Astrocyte (in vitro differentiated cells and primary cell): Measurements from ENCODE around the gene MEIKIN. TPM values are rescaled to one million over a fixed set of nuclear protein-coding genes. Genes with fewer than 3 reads are reported as not detected.

Experiments
- DNase-seq: peaks from one replicate; pipeline ENCODE4 v3.0.0-alpha.2; 2010; ENCODE audit warnings: low read depth
- FAIRE-seq: peaks from 2 replicates; lab custom pipeline; 2011; peaks lifted over from hg19 to GRCh38; lab: Jason Lieb, UNC
- H2AFZ ChIP-seq: 2 replicates; pipeline ENCODE4 v1.6.0; 2012; ENCODE audit warnings: low read depth, low read length, inconsistent platforms
- H3K27ac ChIP-seq: 2 replicates; pipeline ENCODE4 v1.5.1; 2011; ENCODE audit warnings: low read depth, low read length, inconsistent platforms
- H3K27me3 ChIP-seq: 2 replicates; pipeline ENCODE4 v1.6.0; 2011; ENCODE audit warnings: low read length, inconsistent platforms; ENCODE audit not compliant: insufficient read depth
- H3K36me3 ChIP-seq: 2 replicates; pipeline ENCODE4 v1.5.1; 2011; ENCODE audit warnings: low read length, inconsistent platforms; ENCODE audit not compliant: insufficient read depth
- H3K4me1 ChIP-seq: 2 replicates; pipeline ENCODE4 v1.5.1; 2011; ENCODE audit warnings: low read length, inconsistent platforms; ENCODE audit not compliant: insufficient read depth
- H3K4me2 ChIP-seq: 2 replicates; pipeline ENCODE4 v1.6.0; 2012; ENCODE audit warnings: low read length, inconsistent platforms
- H3K4me3 ChIP-seq: 2 replicates; pipeline ENCODE4 v1.5.1; 2011; ENCODE audit warnings: low read depth, mild to moderate bottlenecking, low read length, inconsistent platforms; ENCODE audit not compliant: insufficient read depth
- H3K79me2 ChIP-seq: 2 replicates; pipeline ENCODE4 v1.6.0; 2012; ENCODE audit warnings: mild to moderate bottlenecking, low read length, inconsistent platforms; ENCODE audit not compliant: insufficient read depth
- H3K9ac ChIP-seq: 2 replicates; pipeline ENCODE4 v1.6.0; 2012; ENCODE audit warnings: mild to moderate bottlenecking, low read length, inconsistent platforms
- H3K9me3 ChIP-seq: 2 replicates; pipeline ENCODE4 v1.5.1; 2012; ENCODE audit warnings: low read depth, mild to moderate bottlenecking, low read length, inconsistent platforms; ENCODE audit not compliant: insufficient read depth
- H4K20me1 ChIP-seq: 2 replicates; pipeline ENCODE4 v1.6.0; 2012; ENCODE audit warnings: low read length, inconsistent platforms; ENCODE audit not compliant: insufficient read depth
- H3K27ac Mint-ChIP-seq: one replicate; pipeline ENCODE4 v1.8.0; 2021; ENCODE audit warnings: mild to moderate bottlenecking, mixed read lengths; ENCODE audit not compliant: unreplicated experiment
- H3K27me3 Mint-ChIP-seq: one replicate; pipeline ENCODE4 v1.8.0; 2021; ENCODE audit warnings: low read depth, mixed read lengths; ENCODE audit not compliant: unreplicated experiment
- H3K36me3 Mint-ChIP-seq: one replicate; pipeline ENCODE4 v1.8.0; 2021; ENCODE audit warnings: low read depth, mixed read lengths; ENCODE audit not compliant: unreplicated experiment
- H3K4me1 Mint-ChIP-seq: one replicate; pipeline ENCODE4 v1.8.0; 2021; ENCODE audit warnings: low read depth, mixed read lengths; ENCODE audit not compliant: unreplicated experiment
- H3K4me3 Mint-ChIP-seq: one replicate; pipeline ENCODE4 v1.8.0; 2021; ENCODE audit warnings: mild to moderate bottlenecking, moderate library complexity, mixed read lengths; ENCODE audit not compliant: unreplicated experiment
- H3K9me3 Mint-ChIP-seq: one replicate; pipeline ENCODE4 v1.8.0; 2021; ENCODE audit warnings: mild to moderate bottlenecking, mixed read lengths; ENCODE audit not compliant: unreplicated experiment
- CTCF ChIP-seq: IDR thresholded peaks from 2 replicates; pipeline ENCODE4 v1.5.1; 2011; ENCODE audit warnings: low read depth, mild to moderate bottlenecking, inconsistent platforms, low read length, moderate library complexity; ENCODE audit not compliant: insufficient read depth
- EZH2 ChIP-seq: IDR thresholded peaks from 2 replicates; pipeline ENCODE4 v1.6.1; 2012; ENCODE audit warnings: mild to moderate bottlenecking, low read length, inconsistent platforms; ENCODE audit not compliant: insufficient read depth
- total RNA-seq: library from RNA; stranded (reverse); gene quantifications from 2 replicates; pipeline ENCODE4 v1.2.1, GENCODE V29; 2021

The MEIKIN gene
- total RNA-seq, 1 donor from 2014 or later: not detected

- TF ChIP-seq CTCF (no peak), EZH2 (no peak)
- peaks cover 75% of the 10 kb centered on the region for H4K20me1 ChIP-seq
Measured at GRCh38 chr5:131774652-131775367, 170.7 kb downstream of the MEIKIN start.

DNA sequence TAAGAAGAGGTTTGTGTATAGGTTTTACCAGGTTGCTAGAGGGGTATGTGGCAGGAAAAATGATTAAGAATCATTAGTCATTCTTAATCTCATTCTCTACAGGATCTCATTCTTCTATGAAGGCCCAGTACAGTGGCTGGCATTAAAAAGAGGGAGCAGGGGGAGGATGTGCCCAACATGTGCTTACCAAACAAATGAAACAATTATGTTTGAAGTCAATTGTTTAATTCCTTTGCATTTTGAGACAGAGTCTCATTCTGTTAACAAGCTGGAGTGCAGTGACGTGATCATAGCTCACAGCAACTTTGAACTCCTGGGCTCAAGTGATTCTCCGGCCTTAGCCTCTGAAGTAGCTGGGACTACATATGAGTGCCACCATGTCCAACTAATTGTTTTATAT, 171.7 kb downstream of the MEIKIN start:
- Histone ChIP-seq H3K36me3 (no peaks in the 10 kb centered on the region), H3K4me3 (no peak overlapping the region), H3K79me2 (peaks cover 92% of the 10 kb centered on the region), H3K27ac (no peak overlapping the region), H2AFZ (no peak overlapping the region), H3K4me1 (no peaks in the 10 kb centered on the region), H3K27me3 (no peaks in the 10 kb centered on the region), H3K4me2 (no peak overlapping the region), H3K9me3 (no peaks in the 10 kb centered on the region), H4K20me1 (peaks cover 80% of the 10 kb centered on the region), H3K9ac (no peak overlapping the region)
- FAIRE-seq: no peak
- Mint-ChIP-seq H3K36me3 (no peaks in the 10 kb centered on the region), H3K9me3 (no peaks in the 10 kb centered on the region), H3K4me3 (no peak overlapping the region), H3K27ac (no peak overlapping the region), H3K27me3 (no peaks in the 10 kb centered on the region), H3K4me1 (peaks cover 15% of the 10 kb centered on the region)
- DNase-seq: no peak
- no peak for TF ChIP-seq CTCF
- no peak for TF ChIP-seq EZH2

More at GRCh38 chr5:131774652-131775367, 170.7 kb downstream of the MEIKIN start:
- no peak for FAIRE-seq
- H3K36me3 Mint-ChIP-seq: no peaks in the 10 kb centered on the region
- peaks cover 90% of the 10 kb centered on the region for H3K79me2 ChIP-seq
- no peak overlapping the region for H3K4me3 Mint-ChIP-seq
- H2AFZ ChIP-seq: no peak overlapping the region
- H3K4me1 ChIP-seq: no peaks in the 10 kb centered on the region
- no peaks in the 10 kb centered on the region for H3K27me3 Mint-ChIP-seq
- H3K9me3 Mint-ChIP-seq: no peaks in the 10 kb centered on the region
- H3K4me2 ChIP-seq: no peak overlapping the region
- no peak overlapping the region for H3K9ac ChIP-seq
- peaks cover 9% of the 10 kb centered on the region for H3K4me1 Mint-ChIP-seq
- H3K4me3 ChIP-seq: no peak overlapping the region
- no peak overlapping the region for H3K27ac Mint-ChIP-seq
- H3K27ac ChIP-seq: no peak overlapping the region
- no peaks in the 10 kb centered on the region for H3K27me3 ChIP-seq
- DNase-seq: no peak
- H3K9me3 ChIP-seq: no peaks in the 10 kb centered on the region
- no peaks in the 10 kb centered on the region for H3K36me3 ChIP-seq

- H3K9me3 Mint-ChIP-seq: no peaks in the 10 kb centered on the region
- peaks cover 1% of the 10 kb centered on the region for H3K36me3 Mint-ChIP-seq
- H3K79me2 ChIP-seq: peaks cover 95% of the 10 kb centered on the region
- no peak overlapping the region for H3K27ac ChIP-seq
- no peak for DNase-seq
- no peaks in the 10 kb centered on the region for H3K36me3 ChIP-seq
- peaks cover 15% of the 10 kb centered on the region for H3K4me1 Mint-ChIP-seq
- no peaks in the 10 kb centered on the region for H3K9me3 ChIP-seq
- TF ChIP-seq EZH2 (no peak), CTCF (no peak)
- H3K4me3 ChIP-seq: no peak overlapping the region
- H3K4me3 Mint-ChIP-seq: no peak overlapping the region
- peaks cover 83% of the 10 kb centered on the region for H4K20me1 ChIP-seq
- no peaks in the 10 kb centered on the region for H3K27me3 ChIP-seq
- H2AFZ ChIP-seq: no peak overlapping the region
- no peak overlapping the region for H3K9ac ChIP-seq
- H3K4me2 ChIP-seq: no peak overlapping the region
- H3K27ac Mint-ChIP-seq: no peak overlapping the region
- no peak for FAIRE-seq
- H3K27me3 Mint-ChIP-seq: no peaks in the 10 kb centered on the region
- H3K4me1 ChIP-seq: no peaks in the 10 kb centered on the region
Measured at GRCh38 chr5:131771692-131772091, 173.8 kb downstream of the MEIKIN start.
